SK-N-MC (cell line): ENCODE results near the gene MALRD1.

ENCODE experiments used
- EZH2 ChIP-seq: fragments of 200-600 bp; sonication (generic); IDR thresholded peaks from one replicate; pipeline ENCODE4 v1.6.1; 2017; ENCODE audit warnings: antibody characterized with exemption
- FOXP2 ChIP-seq: optimal IDR thresholded peaks from 2 replicates; pipeline ENCODE3; 2011; ENCODE audit warnings: mild to moderate bottlenecking, moderate library complexity; ENCODE audit not compliant: insufficient read depth; ENCODE audit errors: extremely low read length, control extremely low read depth
- POLR2AphosphoS5 ChIP-seq: IDR thresholded peaks from 2 replicates; pipeline ENCODE4 v1.6.1; 2012; ENCODE audit warnings: mild to moderate bottlenecking, low read depth, low read length, borderline replicate concordance

GRCh38 chr10:19283786-19284185 lies 235.2 kb downstream of the MALRD1 start:
- no peak for TF ChIP-seq EZH2
- no peak for TF ChIP-seq POLR2AphosphoS5
- no peak for TF ChIP-seq FOXP2
